ENCODE results near the gene ICA1.

The ICA1 gene

GRCh38 chr7:8197994-8198698, 63.8 kb downstream of the ICA1 start:
- no peak for DNase-seq

- DNase-seq, result no peak
These were observed 69.1 kb downstream of the ICA1 start for GRCh38 chr7:8192897-8193296.

- peak in 2 of 4 experiments; percentile 35 to 41 for DNase-seq
These were observed 71.7 kb downstream of the ICA1 start for GRCh38 chr7:8190119-8190895.

GRCh38 chr7:8189625-8190024, 72.3 kb downstream of the ICA1 start:
- no peak for DNase-seq

- DNase-seq, result no peak
These were observed 75.9 kb downstream of the ICA1 start for GRCh38 chr7:8185926-8186683.

- no peak for DNase-seq
These were observed 77.7 kb downstream of the ICA1 start for GRCh38 chr7:8184221-8184620.

GRCh38 chr7:8179486-8179885, 82.5 kb downstream of the ICA1 start:
- no peak for DNase-seq

GRCh38 chr7:8178353-8178752, 83.6 kb downstream of the ICA1 start:
- no peak for DNase-seq

GRCh38 chr7:8177109-8177933, 84.6 kb downstream of the ICA1 start:
- DNase-seq, result no peak

GRCh38 chr7:8176370-8177081, 85.4 kb downstream of the ICA1 start:
- DNase-seq, result peak in 2 of 4 experiments; percentile 19 to 39

- no peak for DNase-seq
These were observed 86.0 kb downstream of the ICA1 start for GRCh38 chr7:8175929-8176369.

- DNase-seq, result no peak
These were observed 89.3 kb downstream of the ICA1 start for GRCh38 chr7:8172372-8173354.

GRCh38 chr7:8169171-8169570, 92.8 kb downstream of the ICA1 start:
- DNase-seq, result no peak

GRCh38 chr7:8168336-8168735, 93.6 kb downstream of the ICA1 start:
- DNase-seq, result no peak

- no peak for DNase-seq
These were observed 96.8 kb downstream of the ICA1 start for GRCh38 chr7:8165150-8165549.

GRCh38 chr7:8162181-8162580, 99.8 kb downstream of the ICA1 start:
- DNase-seq, result no peak

GRCh38 chr7:8161364-8161828, 100.6 kb downstream of the ICA1 start:
- no peak for DNase-seq

- no peak for DNase-seq
These were observed 101.1 kb downstream of the ICA1 start for GRCh38 chr7:8160779-8161345.

GRCh38 chr7:8160250-8160649, 101.7 kb downstream of the ICA1 start:
- DNase-seq, result no peak

- DNase-seq, result no peak
These were observed 102.4 kb downstream of the ICA1 start for GRCh38 chr7:8159595-8159994.

Data from activated naive CD4-positive, alpha-beta T cell (primary cell).